ENCODE results near the gene KIF26A. TPM values are rescaled to one million over a fixed set of nuclear protein-coding genes. Genes with fewer than 3 reads are reported as not detected.

Gene KIF26A
- polyA plus RNA-seq, 1 donor from 2014 or later = 11.2 TPM

- no peaks in the 10 kb centered on the region for H3K27me3 ChIP-seq (ENCODE audit: insufficient read depth, low read depth, low read length)
- no peaks in the 10 kb centered on the region for H3F3A ChIP-seq (ENCODE audit: insufficient read depth, low read length, poor library complexity, severe bottlenecking)
- no peaks in the 10 kb centered on the region for H3K9me3 ChIP-seq (ENCODE audit: low read length)
- H3K27ac ChIP-seq (ENCODE audit: low read length) = no peak overlapping the region
- no peak overlapping the region for H3K9ac ChIP-seq (ENCODE audit: low read length)
- H3K9me2 ChIP-seq (ENCODE audit: insufficient read depth, low read length) = no peaks in the 10 kb centered on the region
- no peaks in the 10 kb centered on the region for H3K79me2 ChIP-seq (replicated peaks; ENCODE audit: insufficient read depth, low read length)
- no peaks in the 10 kb centered on the region for H3K36me3 ChIP-seq (ENCODE audit: insufficient read depth, low read length)
- H4K20me1 ChIP-seq (ENCODE audit: insufficient read depth) = no peaks in the 10 kb centered on the region
- no peak overlapping the region for H2AFZ ChIP-seq (ENCODE audit: low read depth, low read length)
- no peak overlapping the region for H3K4me2 ChIP-seq (ENCODE audit: low read length)
- H3K4me3 ChIP-seq (ENCODE audit: low read length) = no peak overlapping the region
- no peak for TF ChIP-seq EZH2 (IDR thresholded peaks at IDR 0.05; ENCODE audit: borderline replicate concordance, insufficient read depth, low read length, poor library complexity, severe bottlenecking)
- TF ChIP-seq SMC3 (conservative IDR thresholded peaks at IDR 0.05; ENCODE audit: poor library complexity) = no peak
These were observed 44.6 kb downstream of the KIF26A start for GRCh38 chr14:104182857-104183425.

DNA sequence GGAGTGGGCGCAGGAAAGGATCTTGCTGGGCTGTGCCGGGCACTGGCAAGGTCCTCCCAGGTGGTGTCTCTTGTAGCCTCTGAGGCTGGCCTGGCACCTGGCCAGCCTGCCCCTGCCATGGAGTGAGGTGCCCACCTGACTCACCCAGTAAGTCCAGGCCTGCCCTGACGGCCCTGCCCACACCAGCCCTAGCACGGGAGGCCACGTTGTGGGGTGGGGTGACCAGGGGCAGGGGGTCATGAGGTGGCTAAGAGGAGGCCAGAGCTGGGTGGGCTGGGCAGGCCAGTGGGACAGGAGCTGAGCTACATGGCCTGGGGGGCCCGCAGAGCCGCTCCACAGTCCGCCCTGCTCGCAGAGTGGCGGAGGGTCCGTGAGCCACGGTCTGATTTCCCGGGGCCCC lies 45.4 kb downstream of the KIF26A start:
- Histone ChIP-seq H3K9ac (ENCODE audit: low read length) (no peak overlapping the region), H3K4me2 (ENCODE audit: low read length) (no peak overlapping the region), H3F3A (ENCODE audit: insufficient read depth, low read length, poor library complexity, severe bottlenecking) (no peaks in the 10 kb centered on the region), H3K4me3 (ENCODE audit: low read length) (no peak overlapping the region), H3K27ac (ENCODE audit: low read length) (no peak overlapping the region), H3K9me3 (ENCODE audit: low read length) (no peaks in the 10 kb centered on the region), H3K27me3 (ENCODE audit: insufficient read depth, low read depth, low read length) (no peaks in the 10 kb centered on the region), H2AFZ (ENCODE audit: low read depth, low read length) (no peak overlapping the region), H3K9me2 (ENCODE audit: insufficient read depth, low read length) (no peaks in the 10 kb centered on the region), H3K36me3 (ENCODE audit: insufficient read depth, low read length) (no peaks in the 10 kb centered on the region), H4K20me1 (ENCODE audit: insufficient read depth) (no peaks in the 10 kb centered on the region), H3K79me2 (replicated peaks; ENCODE audit: insufficient read depth, low read length) (no peaks in the 10 kb centered on the region)
- no peak for TF ChIP-seq CTCF (IDR thresholded peaks at IDR 0.05; ENCODE audit: poor library complexity, severe bottlenecking)
- TF ChIP-seq TAF1 (IDR thresholded peaks at IDR 0.05; ENCODE audit: low read depth) = no peak
- TF ChIP-seq EP300 (conservative IDR thresholded peaks at IDR 0.05; ENCODE audit: poor library complexity, severe bottlenecking) = no peak
- no peak for TF ChIP-seq RAD21 (conservative IDR thresholded peaks at IDR 0.05)
- TF ChIP-seq MXI1 (conservative IDR thresholded peaks at IDR 0.05; ENCODE audit: poor library complexity, severe bottlenecking) = no peak
- TF ChIP-seq SMC3 (conservative IDR thresholded peaks at IDR 0.05; ENCODE audit: poor library complexity) = no peak
- TF ChIP-seq, protein P1, sequence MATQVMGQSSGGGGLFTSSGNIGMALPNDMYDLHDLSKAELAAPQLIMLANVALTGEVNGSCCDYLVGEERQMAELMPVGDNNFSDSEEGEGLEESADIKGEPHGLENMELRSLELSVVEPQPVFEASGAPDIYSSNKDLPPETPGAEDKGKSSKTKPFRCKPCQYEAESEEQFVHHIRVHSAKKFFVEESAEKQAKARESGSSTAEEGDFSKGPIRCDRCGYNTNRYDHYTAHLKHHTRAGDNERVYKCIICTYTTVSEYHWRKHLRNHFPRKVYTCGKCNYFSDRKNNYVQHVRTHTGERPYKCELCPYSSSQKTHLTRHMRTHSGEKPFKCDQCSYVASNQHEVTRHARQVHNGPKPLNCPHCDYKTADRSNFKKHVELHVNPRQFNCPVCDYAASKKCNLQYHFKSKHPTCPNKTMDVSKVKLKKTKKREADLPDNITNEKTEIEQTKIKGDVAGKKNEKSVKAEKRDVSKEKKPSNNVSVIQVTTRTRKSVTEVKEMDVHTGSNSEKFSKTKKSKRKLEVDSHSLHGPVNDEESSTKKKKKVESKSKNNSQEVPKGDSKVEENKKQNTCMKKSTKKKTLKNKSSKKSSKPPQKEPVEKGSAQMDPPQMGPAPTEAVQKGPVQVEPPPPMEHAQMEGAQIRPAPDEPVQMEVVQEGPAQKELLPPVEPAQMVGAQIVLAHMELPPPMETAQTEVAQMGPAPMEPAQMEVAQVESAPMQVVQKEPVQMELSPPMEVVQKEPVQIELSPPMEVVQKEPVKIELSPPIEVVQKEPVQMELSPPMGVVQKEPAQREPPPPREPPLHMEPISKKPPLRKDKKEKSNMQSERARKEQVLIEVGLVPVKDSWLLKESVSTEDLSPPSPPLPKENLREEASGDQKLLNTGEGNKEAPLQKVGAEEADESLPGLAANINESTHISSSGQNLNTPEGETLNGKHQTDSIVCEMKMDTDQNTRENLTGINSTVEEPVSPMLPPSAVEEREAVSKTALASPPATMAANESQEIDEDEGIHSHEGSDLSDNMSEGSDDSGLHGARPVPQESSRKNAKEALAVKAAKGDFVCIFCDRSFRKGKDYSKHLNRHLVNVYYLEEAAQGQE (IDR thresholded peaks at IDR 0.05; ENCODE audit: borderline replicate concordance) = no peak
- TF ChIP-seq EZH2 (IDR thresholded peaks at IDR 0.05; ENCODE audit: borderline replicate concordance, insufficient read depth, low read length, poor library complexity, severe bottlenecking) = no peak
- no peak for TF ChIP-seq POLR2AphosphoS5 (IDR thresholded peaks at IDR 0.05)
